SK-N-SH (cell line): ENCODE results near the gene OR2V1. TPM values are rescaled to one million over a fixed set of nuclear protein-coding genes. Genes with fewer than 3 reads are reported as not detected.

Source experiments
- CTCF ChIA-PET: fragments of 300-600, 350-600 bp; formaldehyde crosslinking; extraction: SDS; loops from one replicate; lab custom pipeline; 2021; lab: Yijun Ruan, JAX
- POLR2A ChIA-PET: fragments of 350-600 bp; sonication (Branson Sonifier 250); formaldehyde crosslinking; extraction: SDS; loops from one replicate; lab custom pipeline; 2020; ENCODE audit warnings: antibody characterized with exemption, inconsistent platforms; lab: Yijun Ruan, JAX
- DNase-seq: peaks from one replicate; pipeline ENCODE4 v3.0.0; 2012
- H2AFZ ChIP-seq: fragments of 200-600 bp; sonication (generic); 2 replicates; pipeline ENCODE4 v1.8.1; 2016; ENCODE audit warnings: antibody characterized with exemption, mild to moderate bottlenecking, low read depth
- H3F3A ChIP-seq: fragments of 200-600 bp; sonication (generic); replicated peaks from 2 replicates; pipeline ENCODE3; 2016; ENCODE audit warnings: antibody characterized with exemption, mild to moderate bottlenecking; ENCODE audit not compliant: insufficient read depth
- H3K27ac ChIP-seq, 2 experiments: fragments of 200-500 bp in 1 of 2; fragments of 200-600 bp in 1 of 2; sonication (Bioruptor generic) in 1 of 2; sonication (generic), shearing (Covaris generic) in 1 of 2; 2 replicates each; pipeline versions ENCODE4 v1.5.1 to v1.6.1; 2014 to 2016; ENCODE audit warnings: low read depth in 2 of 2, inconsistent platforms in 1 of 2, low read length in 1 of 2, mild to moderate bottlenecking in 1 of 2, mixed read lengths in 1 of 2
- H3K27me3 ChIP-seq: fragments of 200-600 bp; sonication (generic), shearing (Covaris generic); 2 replicates; pipeline ENCODE4 v1.6.1; 2016; ENCODE audit warnings: mixed run types; ENCODE audit not compliant: insufficient read depth
- H3K36me3 ChIP-seq, 2 experiments: fragments of 200-500 bp in 1 of 2; fragments of 200-600 bp in 1 of 2; sonication (Bioruptor generic) in 1 of 2; sonication (generic) in 1 of 2; replicated peaks in 1 of 2; 2 replicates each; pipeline versions ENCODE3 to v1.5.1; 2014 to 2016; ENCODE audit warnings: low read length in 1 of 2, mild to moderate bottlenecking in 1 of 2; ENCODE audit not compliant: insufficient read depth in 2 of 2, control insufficient read depth in 1 of 2
- H3K4me1 ChIP-seq, 2 experiments: fragments of 200-500 bp in 1 of 2; fragments of 200-600 bp in 1 of 2; sonication (Bioruptor generic) in 1 of 2; sonication (generic), shearing (Covaris generic) in 1 of 2; 2 replicates each; pipeline versions ENCODE4 v1.5.1 to v1.6.1; 2014 to 2016; ENCODE audit warnings: low read depth in 1 of 2, low read length in 1 of 2, mixed run types in 1 of 2; ENCODE audit not compliant: insufficient read depth in 2 of 2, control insufficient read depth in 1 of 2
- H3K4me2 ChIP-seq: fragments of 200-600 bp; sonication (generic), shearing (Covaris generic); 2 replicates; pipeline ENCODE4 v1.6.1; 2017; ENCODE audit warnings: mixed run types
- H3K4me3 ChIP-seq, 2 experiments: fragments of 200-500 bp in 1 of 2; fragments of 200-600 bp in 1 of 2; sonication (Bioruptor generic) in 1 of 2; sonication (generic), shearing (Covaris generic) in 1 of 2; 2 replicates each; pipeline versions ENCODE4 v1.5.1 to v1.8.1; 2014 to 2016; ENCODE audit warnings: low read depth in 2 of 2, inconsistent platforms in 1 of 2, low read length in 1 of 2, mild to moderate bottlenecking in 1 of 2, mixed read lengths in 1 of 2, moderate library complexity in 1 of 2
- H3K79me2 ChIP-seq: fragments of 200-600 bp; sonication (generic); 2 replicates; pipeline ENCODE4 v1.8.1; 2017; ENCODE audit warnings: mild to moderate bottlenecking; ENCODE audit not compliant: insufficient read depth
- H3K9ac ChIP-seq: fragments of 200-600 bp; sonication (generic); 2 replicates; pipeline ENCODE4 v1.6.1; 2017; ENCODE audit warnings: mixed run types
- H3K9me2 ChIP-seq: fragments of 200-600 bp; sonication (generic); 2 replicates; pipeline ENCODE4 v1.6.1; 2017; ENCODE audit warnings: mixed run types
- H3K9me3 ChIP-seq: fragments of 200-600 bp; sonication (generic); 2 replicates; pipeline ENCODE4 v1.6.1; 2017; ENCODE audit warnings: mixed run types, mild to moderate bottlenecking, moderate library complexity
- H4K20me1 ChIP-seq: fragments of 200-600 bp; sonication (generic); 2 replicates; pipeline ENCODE4 v1.6.1; 2017; ENCODE audit warnings: mild to moderate bottlenecking, mixed run types; ENCODE audit not compliant: insufficient read depth
- ELF1 ChIP-seq: IDR thresholded peaks from 2 replicates; pipeline ENCODE4 v1.4.0; 2012
- EP300 ChIP-seq, 2 experiments: IDR thresholded peaks; 2 replicates each; pipeline versions ENCODE4 v1.4.0 to v1.6.1; 2012; ENCODE audit warnings: borderline replicate concordance in 1 of 2, low read depth in 1 of 2, low read length in 1 of 2
- FOSL2 ChIP-seq: IDR thresholded peaks from 2 replicates; pipeline ENCODE4 v1.4.0; 2012; ENCODE audit warnings: low read depth, mild to moderate bottlenecking, moderate library complexity, borderline replicate concordance
- FOXJ3 ChIP-seq: sonication (generic); formaldehyde crosslinking; IDR thresholded peaks from 2 replicates; pipeline ENCODE4 v1.5.1; 2020; ENCODE audit warnings: mild to moderate bottlenecking, missing genetic modification reagents
- FOXM1 ChIP-seq: IDR thresholded peaks from 2 replicates; pipeline ENCODE4 v1.4.0; 2012; ENCODE audit warnings: low read depth, mild to moderate bottlenecking
- GATA2 ChIP-seq: sonication (generic); formaldehyde crosslinking; IDR thresholded peaks from 2 replicates; pipeline ENCODE4 v1.5.0; 2020; ENCODE audit warnings: mild to moderate bottlenecking, missing genetic modification reagents
- JUND ChIP-seq: IDR thresholded peaks from 2 replicates; pipeline ENCODE4 v1.4.0; 2012
- MAX ChIP-seq: IDR thresholded peaks from 2 replicates; pipeline ENCODE4 v1.4.0; 2012; ENCODE audit warnings: low read depth
- MXI1 ChIP-seq: IDR thresholded peaks from 2 replicates; pipeline ENCODE4 v1.6.1; 2012; ENCODE audit warnings: mild to moderate bottlenecking, low read depth, low read length, improper control_type of control experiment
- RAD21 ChIP-seq: IDR thresholded peaks from 2 replicates; pipeline ENCODE4 v1.6.1; 2012; ENCODE audit warnings: mild to moderate bottlenecking, low read length
- RFX5 ChIP-seq: IDR thresholded peaks from 2 replicates; pipeline ENCODE4 v1.6.1; 2012; ENCODE audit warnings: mild to moderate bottlenecking, improper control_type of control experiment, low read length
- SIN3A ChIP-seq: IDR thresholded peaks from 2 replicates; pipeline ENCODE4 v1.6.1; 2012; ENCODE audit warnings: low read depth, mild to moderate bottlenecking, low read length, moderate library complexity, borderline replicate concordance
- SMC3 ChIP-seq: IDR thresholded peaks from 2 replicates; pipeline ENCODE4 v1.6.1; 2012; ENCODE audit warnings: low read depth, low read length, improper control_type of control experiment
- WGBS: methylation state at CpG from one replicate; pipeline ENCODE4 v1.1.6; 2017; ENCODE audit warnings: low lambda C conversion rate; 5-methylcytosine and 5-hydroxymethylcytosine counted together
- polyA plus RNA-seq, 3 experiments: library from polyadenylated mRNA; depleted of rRNA; stranded (reverse); fragments of >200 nt; gene quantifications; 2 replicates each; pipeline ENCODE4 v1.2.3, GENCODE V29; 2012
- TF ChIP-seq, protein P1 (sequence below): fragments of 150-350 bp; IDR thresholded peaks from 2 replicates; pipeline ENCODE4 v1.6.1; 2016; ENCODE audit warnings: mild to moderate bottlenecking, low read depth, low read length
- TF ChIP-seq, protein P2 (sequence below): fragments of 200-600 bp; sonication (generic); IDR thresholded peaks from 2 replicates; pipeline ENCODE4 v1.6.1; 2017; ENCODE audit warnings: antibody characterized with exemption, mild to moderate bottlenecking, moderate library complexity
- TF ChIP-seq, protein P3 (sequence below): IDR thresholded peaks from 2 replicates; pipeline ENCODE4 v1.4.0; 2012; ENCODE audit warnings: low read depth, borderline replicate concordance
- TF ChIP-seq, protein P4 (sequence below): IDR thresholded peaks from 2 replicates; pipeline ENCODE4; 2012

Gene OR2V1
- polyA plus RNA-seq, 1 of the 3 experiments (the other 2 are of a cell fraction), result not detected

GRCh38 chr5:181086884-181087205 lies 44.1 kb downstream of the OR2V1 start:
- Histone ChIP-seq H3K9me3 (no peaks in the 10 kb centered on the region), H3F3A (no peaks in the 10 kb centered on the region), H3K4me2 (no peak overlapping the region), H4K20me1 (no peaks in the 10 kb centered on the region), H3K79me2 (no peaks in the 10 kb centered on the region), H3K4me3 (no peak overlapping the region), H2AFZ (no peak overlapping the region), H3K36me3 (no peaks in the 10 kb centered on the region), H3K9ac (no peak overlapping the region), H3K9me2 (no peaks in the 10 kb centered on the region)
- POLR2A ChIA-PET, result no interaction called here
- DNase-seq, result no peak
- TF ChIP-seq ELF1, result no peak
- TF ChIP-seq, all 33 proteins: peak for 0
- no peaks in the 10 kb centered on the region for H3K4me1 ChIP-seq
- peaks cover 28% of the 10 kb centered on the region for H3K27me3 ChIP-seq
- CTCF ChIA-PET, result no interaction called here
- no peak overlapping the region for H3K27ac ChIP-seq
- WGBS, result 28% methylated on average over 7 of the region's 7 CpGs

GRCh38 chr5:181086026-181086883 lies 44.7 kb downstream of the OR2V1 start:
- Histone ChIP-seq H3K9ac (no peak overlapping the region), H3K79me2 (no peaks in the 10 kb centered on the region), H3K9me3 (no peaks in the 10 kb centered on the region), H3K4me1 (no peaks in the 10 kb centered on the region), H3K9me2 (no peaks in the 10 kb centered on the region), H3K36me3 (no peaks in the 10 kb centered on the region), H3F3A (no peaks in the 10 kb centered on the region), H2AFZ (no peak overlapping the region), H3K4me2 (no peak overlapping the region), H3K27ac (no peak overlapping the region), H3K4me3 (no peak overlapping the region), H4K20me1 (no peaks in the 10 kb centered on the region), H3K27me3 (peaks cover 28% of the 10 kb centered on the region)
- no peak for DNase-seq
- CTCF ChIA-PET, result no interaction called here
- TF ChIP-seq ELF1 (no peak), MXI1 (no peak), JUND (no peak), FOSL2 (no peak), GATA2 (no peak), MAX (no peak), EP300 (IDR thresholded peaks at IDR 0.05; ENCODE audit: borderline replicate concordance in 1 of 2, low read depth in 1 of 2, low read length in 1 of 2) (no peak), FOXJ3 (CRISPR knock-in tag) (no peak), RFX5 (no peak), RAD21 (no peak), SIN3A (no peak), SMC3 (no peak), FOXM1 (no peak)
- TF ChIP-seq, protein P1, sequence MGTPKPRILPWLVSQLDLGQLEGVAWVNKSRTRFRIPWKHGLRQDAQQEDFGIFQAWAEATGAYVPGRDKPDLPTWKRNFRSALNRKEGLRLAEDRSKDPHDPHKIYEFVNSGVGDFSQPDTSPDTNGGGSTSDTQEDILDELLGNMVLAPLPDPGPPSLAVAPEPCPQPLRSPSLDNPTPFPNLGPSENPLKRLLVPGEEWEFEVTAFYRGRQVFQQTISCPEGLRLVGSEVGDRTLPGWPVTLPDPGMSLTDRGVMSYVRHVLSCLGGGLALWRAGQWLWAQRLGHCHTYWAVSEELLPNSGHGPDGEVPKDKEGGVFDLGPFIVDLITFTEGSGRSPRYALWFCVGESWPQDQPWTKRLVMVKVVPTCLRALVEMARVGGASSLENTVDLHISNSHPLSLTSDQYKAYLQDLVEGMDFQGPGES, result no peak
- TF ChIP-seq, protein P2, sequence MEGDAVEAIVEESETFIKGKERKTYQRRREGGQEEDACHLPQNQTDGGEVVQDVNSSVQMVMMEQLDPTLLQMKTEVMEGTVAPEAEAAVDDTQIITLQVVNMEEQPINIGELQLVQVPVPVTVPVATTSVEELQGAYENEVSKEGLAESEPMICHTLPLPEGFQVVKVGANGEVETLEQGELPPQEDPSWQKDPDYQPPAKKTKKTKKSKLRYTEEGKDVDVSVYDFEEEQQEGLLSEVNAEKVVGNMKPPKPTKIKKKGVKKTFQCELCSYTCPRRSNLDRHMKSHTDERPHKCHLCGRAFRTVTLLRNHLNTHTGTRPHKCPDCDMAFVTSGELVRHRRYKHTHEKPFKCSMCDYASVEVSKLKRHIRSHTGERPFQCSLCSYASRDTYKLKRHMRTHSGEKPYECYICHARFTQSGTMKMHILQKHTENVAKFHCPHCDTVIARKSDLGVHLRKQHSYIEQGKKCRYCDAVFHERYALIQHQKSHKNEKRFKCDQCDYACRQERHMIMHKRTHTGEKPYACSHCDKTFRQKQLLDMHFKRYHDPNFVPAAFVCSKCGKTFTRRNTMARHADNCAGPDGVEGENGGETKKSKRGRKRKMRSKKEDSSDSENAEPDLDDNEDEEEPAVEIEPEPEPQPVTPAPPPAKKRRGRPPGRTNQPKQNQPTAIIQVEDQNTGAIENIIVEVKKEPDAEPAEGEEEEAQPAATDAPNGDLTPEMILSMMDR, result no peak
- TF ChIP-seq, protein P3, sequence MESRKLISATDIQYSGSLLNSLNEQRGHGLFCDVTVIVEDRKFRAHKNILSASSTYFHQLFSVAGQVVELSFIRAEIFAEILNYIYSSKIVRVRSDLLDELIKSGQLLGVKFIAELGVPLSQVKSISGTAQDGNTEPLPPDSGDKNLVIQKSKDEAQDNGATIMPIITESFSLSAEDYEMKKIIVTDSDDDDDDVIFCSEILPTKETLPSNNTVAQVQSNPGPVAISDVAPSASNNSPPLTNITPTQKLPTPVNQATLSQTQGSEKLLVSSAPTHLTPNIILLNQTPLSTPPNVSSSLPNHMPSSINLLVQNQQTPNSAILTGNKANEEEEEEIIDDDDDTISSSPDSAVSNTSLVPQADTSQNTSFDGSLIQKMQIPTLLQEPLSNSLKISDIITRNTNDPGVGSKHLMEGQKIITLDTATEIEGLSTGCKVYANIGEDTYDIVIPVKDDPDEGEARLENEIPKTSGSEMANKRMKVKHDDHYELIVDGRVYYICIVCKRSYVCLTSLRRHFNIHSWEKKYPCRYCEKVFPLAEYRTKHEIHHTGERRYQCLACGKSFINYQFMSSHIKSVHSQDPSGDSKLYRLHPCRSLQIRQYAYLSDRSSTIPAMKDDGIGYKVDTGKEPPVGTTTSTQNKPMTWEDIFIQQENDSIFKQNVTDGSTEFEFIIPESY, result no peak
- TF ChIP-seq, protein P4, sequence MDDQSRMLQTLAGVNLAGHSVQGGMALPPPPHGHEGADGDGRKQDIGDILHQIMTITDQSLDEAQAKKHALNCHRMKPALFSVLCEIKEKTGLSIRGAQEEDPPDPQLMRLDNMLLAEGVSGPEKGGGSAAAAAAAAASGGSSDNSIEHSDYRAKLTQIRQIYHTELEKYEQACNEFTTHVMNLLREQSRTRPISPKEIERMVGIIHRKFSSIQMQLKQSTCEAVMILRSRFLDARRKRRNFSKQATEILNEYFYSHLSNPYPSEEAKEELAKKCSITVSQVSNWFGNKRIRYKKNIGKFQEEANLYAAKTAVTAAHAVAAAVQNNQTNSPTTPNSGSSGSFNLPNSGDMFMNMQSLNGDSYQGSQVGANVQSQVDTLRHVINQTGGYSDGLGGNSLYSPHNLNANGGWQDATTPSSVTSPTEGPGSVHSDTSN, result no peak
- 16% methylated on average over 15 of the region's 17 CpGs for WGBS
- POLR2A ChIA-PET, result no interaction called here
